ENCODE measurements around the gene EPHB1.

GRCh38 chr3:135100366-135100765, 305.3 kb downstream of the EPHB1 start:
- TF ChIP-seq CTCF (IDR thresholded peaks at IDR 0.05; ENCODE audit: insufficient read depth, low read length) (no peak), POLR2AphosphoS5 (IDR thresholded peaks at IDR 0.05; ENCODE audit: low read depth) (no peak)
